Measurements from ENCODE around the gene CAMKK2. TPM values are rescaled to one million over a fixed set of nuclear protein-coding genes. Genes with fewer than 3 reads are reported as not detected.

CAMKK2 gene
- polyA plus RNA-seq, 1 of the 3 experiments (the other 2 are of a cell fraction), result 23.6 TPM

- no peak overlapping the region for H2AFZ ChIP-seq (ENCODE audit: low read depth)
- TF ChIP-seq RFX5 (IDR thresholded peaks at IDR 0.05; ENCODE audit: low read length) (no peak), FOSL2 (IDR thresholded peaks at IDR 0.05; ENCODE audit: borderline replicate concordance, low read depth) (no peak), TAF1 (IDR thresholded peaks at IDR 0.05; ENCODE audit: borderline replicate concordance, low read depth, low read length) (no peak)
- no peak overlapping the region for H3K4me2 ChIP-seq
- H3K27ac ChIP-seq (ENCODE audit: low read depth in 2 of 2, low read length in 1 of 2), result no peak overlapping the region
- no peak overlapping the region for H3K4me3 ChIP-seq (ENCODE audit: low read depth in 2 of 2, low read length in 1 of 2)
- ChIA-PET CTCF (interaction anchor here (1.3 to 3.4 kb wide), 2 partner anchors 9 to 28 kb away, joined by 3 to 35 read pairs; no protein-coding TSS in a partner anchor), POLR2A (no interaction called here)
- 74% methylated on average over 4 of the region's 7 CpGs for WGBS (ENCODE audit: low lambda C conversion rate)
- H3K79me2 ChIP-seq (ENCODE audit: insufficient read depth), result no peaks in the 10 kb centered on the region
- H3K9me2 ChIP-seq, result no peaks in the 10 kb centered on the region
- H3K36me3 ChIP-seq (replicated peaks in 1 of 2; ENCODE audit: control insufficient read depth in 1 of 2, insufficient read depth in 2 of 2, low read length in 1 of 2), result peaks cover 0 to 3% of the 10 kb centered on the region in 2 experiments
- peaks cover 0 to 4% of the 10 kb centered on the region in 2 experiments; a peak in 1 of 4 replicates for H3K4me1 ChIP-seq (ENCODE audit: control insufficient read depth in 1 of 2, insufficient read depth in 2 of 2, low read depth in 1 of 2, low read length in 1 of 2)
- no peaks in the 10 kb centered on the region for H4K20me1 ChIP-seq (ENCODE audit: insufficient read depth)
- DNase-seq, result peak; percentile 54
- no peaks in the 10 kb centered on the region for H3F3A ChIP-seq (replicated peaks; ENCODE audit: insufficient read depth)
- no peak overlapping the region for H3K9ac ChIP-seq
- H3K27me3 ChIP-seq (ENCODE audit: insufficient read depth), result no peaks in the 10 kb centered on the region
- H3K9me3 ChIP-seq, result no peaks in the 10 kb centered on the region
Observed at GRCh38 chr12:121238604-121239350, 57.7 kb downstream of the CAMKK2 start.

- Histone ChIP-seq H3K4me1 (ENCODE audit: control insufficient read depth in 1 of 2, insufficient read depth in 2 of 2, low read depth in 1 of 2, low read length in 1 of 2) (peaks cover 0 to 4% of the 10 kb centered on the region in 2 experiments; a peak in 1 of 4 replicates), H3K36me3 (replicated peaks in 1 of 2; ENCODE audit: control insufficient read depth in 1 of 2, insufficient read depth in 2 of 2, low read length in 1 of 2) (no peaks in the 10 kb centered on the region), H3F3A (replicated peaks; ENCODE audit: insufficient read depth) (no peaks in the 10 kb centered on the region), H3K4me2 (no peak overlapping the region), H3K27me3 (ENCODE audit: insufficient read depth) (no peaks in the 10 kb centered on the region), H3K9ac (no peak overlapping the region), H3K9me2 (no peaks in the 10 kb centered on the region), H3K27ac (ENCODE audit: low read depth in 2 of 2, low read length in 1 of 2) (no peak overlapping the region), H3K4me3 (ENCODE audit: low read depth in 2 of 2, low read length in 1 of 2) (no peak overlapping the region), H4K20me1 (ENCODE audit: insufficient read depth) (no peaks in the 10 kb centered on the region), H3K9me3 (no peaks in the 10 kb centered on the region), H2AFZ (ENCODE audit: low read depth) (no peak overlapping the region), H3K79me2 (ENCODE audit: insufficient read depth) (no peaks in the 10 kb centered on the region)
- DNase-seq, result no peak
- POLR2A ChIA-PET, result no interaction called here
- TF ChIP-seq USF2 (IDR thresholded peaks at IDR 0.05; ENCODE audit: borderline replicate concordance, low read depth, low read length) (no peak), YY1 (IDR thresholded peaks at IDR 0.05; ENCODE audit: low read depth) (no peak), FOSL2 (IDR thresholded peaks at IDR 0.05; ENCODE audit: borderline replicate concordance, low read depth) (no peak), EP300 (IDR thresholded peaks at IDR 0.05; ENCODE audit: borderline replicate concordance in 1 of 2, low read depth in 1 of 2, low read length in 1 of 2) (no peak), RFX5 (IDR thresholded peaks at IDR 0.05; ENCODE audit: low read length) (no peak), SIN3A (IDR thresholded peaks at IDR 0.05; ENCODE audit: borderline replicate concordance, low read depth, low read length) (no peak), IRF3 (IDR thresholded peaks at IDR 0.05; ENCODE audit: low read depth, low read length) (no peak), USF1 (IDR thresholded peaks at IDR 0.05; ENCODE audit: borderline replicate concordance, low read depth) (no peak), MAX (IDR thresholded peaks at IDR 0.05; ENCODE audit: low read depth) (no peak)
- CTCF ChIA-PET, result interaction anchor here (1.3 to 3.4 kb wide), 2 partner anchors 8 to 28 kb away, joined by 3 to 35 read pairs; no protein-coding TSS in a partner anchor
- WGBS (ENCODE audit: low lambda C conversion rate), result 92% methylated on average over 2 of the region's 4 CpGs
Observed at GRCh38 chr12:121238086-121238485, 58.4 kb downstream of the CAMKK2 start.
